GM12891 (cell line): ENCODE data around the gene AGXT2.
A peak's percentile ranks its signal among the peaks of the same experiment; 100 is the strongest.

Source experiments
- DNase-seq: peaks from one replicate; pipeline ENCODE4 v3.0.0; 2011; ENCODE audit warnings: low spot score; ENCODE audit not compliant: insufficient read length
- FAIRE-seq: peaks from 2 replicates; lab custom pipeline; 2011; peaks lifted over from hg19 to GRCh38; lab: Jason Lieb, UNC
- PAX5 ChIP-seq: IDR thresholded peaks from 2 replicates; pipeline ENCODE4 v1.6.1; 2011; ENCODE audit warnings: low read length, moderate library complexity, mild to moderate bottlenecking; ENCODE audit not compliant: insufficient read depth, severe bottlenecking
- POLR2A ChIP-seq: IDR thresholded peaks from 2 replicates; pipeline ENCODE4 v1.6.1; 2011; ENCODE audit warnings: low read depth, low read length, control low read depth
- POLR2AphosphoS5 ChIP-seq: IDR thresholded peaks from 2 replicates; pipeline ENCODE4 v1.6.1; 2011; ENCODE audit warnings: low read depth, low read length, control low read depth
- POU2F2 ChIP-seq: IDR thresholded peaks from 2 replicates; pipeline ENCODE4 v1.6.1; 2011; ENCODE audit warnings: low read depth, mild to moderate bottlenecking, control low read depth, low read length, moderate library complexity
- SPI1 ChIP-seq: IDR thresholded peaks from 2 replicates; pipeline ENCODE4 v1.6.1; 2011; ENCODE audit warnings: low read depth, low read length, control low read depth
- TAF1 ChIP-seq: IDR thresholded peaks from 2 replicates; pipeline ENCODE4 v1.6.1; 2011; ENCODE audit warnings: low read depth, low read length, control low read depth

The AGXT2 gene

GRCh38 chr5:35004771-35005170, 43.0 kb downstream of the AGXT2 start:
- FAIRE-seq (no peak), DNase-seq (no peak)
- TF ChIP-seq PAX5 = no peak
- no peak for TF ChIP-seq TAF1
- TF ChIP-seq SPI1 = no peak
- TF ChIP-seq POU2F2 = no peak
- TF ChIP-seq POLR2AphosphoS5 = no peak
- TF ChIP-seq POLR2A = no peak

GRCh38 chr5:35004200-35004599, 43.5 kb downstream of the AGXT2 start:
- FAIRE-seq = no peak
- DNase-seq = no peak
- no peak for TF ChIP-seq POLR2A

- peak; percentile 45 for FAIRE-seq
- peak; percentile 48 for DNase-seq
Observed at GRCh38 chr5:35003018-35003957, 44.5 kb downstream of the AGXT2 start.

GRCh38 chr5:35002459-35002858, 45.3 kb downstream of the AGXT2 start:
- DNase-seq (no peak), FAIRE-seq (no peak)
- TF ChIP-seq PAX5 = no peak

More at GRCh38 chr5:35003018-35003957, 44.5 kb downstream of the AGXT2 start:
- TF ChIP-seq SPI1 (no peak), PAX5 (no peak), POU2F2 (no peak), POLR2AphosphoS5 (no peak), POLR2A (no peak), TAF1 (no peak)

- no peak for DNase-seq
- no peak for FAIRE-seq
- TF ChIP-seq POLR2A (no peak), POU2F2 (no peak), SPI1 (no peak), TAF1 (no peak), PAX5 (no peak), POLR2AphosphoS5 (no peak)
Observed at GRCh38 chr5:35001842-35002241, 45.9 kb downstream of the AGXT2 start.

GRCh38 chr5:34998058-34998789, 49.5 kb downstream of the AGXT2 start:
- FAIRE-seq (no peak), DNase-seq (no peak)
- no peak for TF ChIP-seq POU2F2
- TF ChIP-seq POLR2AphosphoS5 = no peak
- TF ChIP-seq POLR2A = no peak
- no peak for TF ChIP-seq TAF1
- TF ChIP-seq PAX5 = no peak
- TF ChIP-seq SPI1 = no peak

- FAIRE-seq (no peak), DNase-seq (no peak)
Observed at GRCh38 chr5:34996261-34996660, 51.5 kb downstream of the AGXT2 start.

GRCh38 chr5:34993951-34994350, 53.8 kb downstream of the AGXT2 start:
- no peak for TF ChIP-seq SPI1
- no peak for TF ChIP-seq TAF1
- no peak for TF ChIP-seq PAX5
- no peak for TF ChIP-seq POLR2AphosphoS5
- no peak for TF ChIP-seq POLR2A
- TF ChIP-seq POU2F2 = no peak
- DNase-seq = no peak
- FAIRE-seq = no peak

More at GRCh38 chr5:34996261-34996660, 51.5 kb downstream of the AGXT2 start:
- no peak for TF ChIP-seq POU2F2
- no peak for TF ChIP-seq SPI1
- no peak for TF ChIP-seq PAX5
- TF ChIP-seq POLR2A = no peak
- no peak for TF ChIP-seq POLR2AphosphoS5
- TF ChIP-seq TAF1 = no peak

GRCh38 chr5:34991486-34992238, 56.1 kb downstream of the AGXT2 start:
- FAIRE-seq = no peak
- no peak for DNase-seq
- TF ChIP-seq POLR2AphosphoS5 (no peak), PAX5 (no peak), TAF1 (no peak), POLR2A (no peak), SPI1 (no peak), POU2F2 (no peak)
